Common myeloid progenitor, CD34-positive (primary cell): Measurements from ENCODE around the gene BBS2.

Experiments used
- CTCF ChIA-PET: fragments of 350-600 bp; sonication (Branson Sonifier 250); formaldehyde crosslinking; loops from one replicate; lab custom pipeline; 2021; ENCODE audit warnings: antibody characterized with exemption; lab: Charles Lee
- POLR2A ChIA-PET: fragments of 350-600 bp; sonication (Branson Sonifier 250); formaldehyde crosslinking; loops from one replicate; lab custom pipeline; 2021; ENCODE audit warnings: antibody characterized with exemption; lab: Charles Lee
- DNase-seq, 3 donors: peaks; one replicate each; pipeline versions ENCODE4 v3.0.0 to v3.0.0-alpha.2; 2013
- H3K27ac ChIP-seq, 2 experiments: 1 replicate in 1 of 2; 2 replicates in 1 of 2; pipeline ENCODE4 v1.7.0; 2013; ENCODE audit warnings: inconsistent platforms in 2 of 2, low read length in 2 of 2, mild to moderate bottlenecking in 2 of 2, low read depth in 1 of 2, moderate library complexity in 1 of 2; ENCODE audit not compliant: severe bottlenecking in 2 of 2, insufficient read depth in 1 of 2, poor library complexity in 1 of 2
- H3K27me3 ChIP-seq, 5 experiments: replicated peaks in 2 of 5; 1 replicate in 3 of 5; 2 replicates in 2 of 5; pipeline versions ENCODE4 v1.6.1 to v1.7.0; 2013; ENCODE audit warnings: low read length in 4 of 5, mild to moderate bottlenecking in 2 of 5, moderate library complexity in 2 of 5, inconsistent platforms in 1 of 5; ENCODE audit not compliant: insufficient read depth in 5 of 5, control insufficient read depth in 4 of 5
- H3K36me3 ChIP-seq, 4 experiments: 1 replicate in 2 of 4; 2 replicates in 2 of 4; pipeline versions ENCODE4 v1.6.1 to v1.7.0; 2013; ENCODE audit warnings: low read length in 3 of 4, control low read depth in 1 of 4, mild to moderate bottlenecking in 1 of 4; ENCODE audit not compliant: control insufficient read depth in 4 of 4, insufficient read depth in 4 of 4
- H3K4me1 ChIP-seq, 4 experiments: 1 replicate in 3 of 4; 2 replicates in 1 of 4; pipeline versions ENCODE4 v1.6.1 to v1.7.1; 2013; ENCODE audit warnings: low read length in 3 of 4, mild to moderate bottlenecking in 3 of 4, control low read depth in 1 of 4, inconsistent platforms in 1 of 4, moderate library complexity in 1 of 4; ENCODE audit not compliant: control insufficient read depth in 4 of 4, insufficient read depth in 4 of 4; ENCODE audit errors: control extremely low read depth in 1 of 4
- H3K4me3 ChIP-seq, 7 experiments: 1 replicate in 4 of 7; 2 replicates in 3 of 7; pipeline versions ENCODE4 v1.5.1 to v1.7.0; 2013; ENCODE audit warnings: mild to moderate bottlenecking in 7 of 7, low read length in 6 of 7, moderate library complexity in 6 of 7, inconsistent platforms in 2 of 7, low read depth in 2 of 7, control low read depth in 1 of 7; ENCODE audit not compliant: insufficient read depth in 4 of 7, control insufficient read depth in 1 of 7; ENCODE audit errors: extremely low read depth in 1 of 7
- H3K9me3 ChIP-seq, 5 experiments: 1 replicate in 4 of 5; 2 replicates in 1 of 5; pipeline versions ENCODE4 v1.6.1 to v1.7.1; 2013; ENCODE audit warnings: low read length in 4 of 5, mild to moderate bottlenecking in 2 of 5, inconsistent platforms in 1 of 5, low read depth in 1 of 5, moderate library complexity in 1 of 5; ENCODE audit not compliant: control insufficient read depth in 4 of 5, insufficient read depth in 2 of 5; ENCODE audit errors: control extremely low read depth in 1 of 5
- WGBS: methylation state at CpG from one replicate; pipeline ENCODE4 v1.1.5; 2013; ENCODE audit not compliant: insufficient coverage; 5-methylcytosine and 5-hydroxymethylcytosine counted together

Gene BBS2

DNA sequence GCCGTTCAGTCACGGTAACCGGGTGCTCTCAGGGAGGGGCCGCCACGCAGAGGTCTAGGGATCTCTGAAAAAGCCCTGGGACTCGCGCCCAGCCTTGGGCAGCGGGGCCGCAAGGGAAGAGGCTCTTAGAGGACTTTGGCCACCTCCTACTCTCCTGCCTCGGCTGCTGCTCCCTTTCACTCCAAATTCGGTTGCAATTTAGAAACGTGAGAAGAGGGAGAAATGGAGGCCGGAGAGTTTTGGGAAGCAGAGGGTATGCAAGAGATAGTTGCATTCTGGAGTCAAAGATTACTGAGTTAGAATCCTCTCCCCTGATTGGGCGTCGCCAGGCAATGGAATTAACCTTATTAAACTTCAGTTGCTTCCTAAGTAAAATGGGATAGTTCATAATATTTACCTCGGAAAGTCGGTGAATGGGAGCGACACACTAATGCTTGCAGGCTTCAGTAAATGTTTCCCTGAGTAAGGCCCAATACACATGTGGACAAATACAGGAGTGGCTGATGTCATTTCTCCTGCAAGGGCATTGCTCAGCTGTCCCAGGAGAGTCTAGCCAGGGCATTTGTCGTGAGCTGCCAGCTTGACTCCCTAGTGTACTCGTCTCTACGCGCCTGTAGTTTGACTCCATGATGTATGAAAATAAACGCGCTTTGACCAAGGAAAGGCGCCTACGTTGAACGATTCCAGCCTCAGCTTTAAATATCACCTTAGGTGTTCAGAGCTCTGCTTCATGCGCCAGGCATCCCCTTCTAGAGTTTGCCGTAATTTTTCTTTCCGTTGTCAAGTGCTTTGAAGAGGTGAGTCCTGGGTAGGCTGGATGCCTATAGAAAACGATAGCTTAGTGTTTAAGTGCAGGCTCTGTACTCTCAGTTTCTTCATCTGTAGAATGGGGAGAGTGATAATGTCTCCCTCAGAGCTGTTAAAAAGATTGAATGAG lies 67.8 kb downstream of the BBS2 start:
- Histone ChIP-seq H3K27me3 (no peaks in the 10 kb centered on the region), H3K9me3 (no peaks in the 10 kb centered on the region), H3K4me1 (peaks cover 16 to 31% (median 24%) of the 10 kb centered on the region in 4 experiments), H3K27ac (peak overlapping the region; percentile 62 to 89), H3K4me3 (peak overlapping the region; percentile 83 to 98 (median 97)), H3K36me3 (peaks cover 19 to 36% (median 20%) of the 10 kb centered on the region in 4 experiments)
- ChIA-PET POLR2A (no interaction called here), CTCF (interaction anchor here (1.1 kb wide), 1 partner anchor 25 kb away, joined by 4 read pairs; no protein-coding TSS in a partner anchor)
- 17% methylated on average over 23 of the region's 31 CpGs for WGBS
- peak; percentile 13 to 60 (median 46) for DNase-seq

DNA sequence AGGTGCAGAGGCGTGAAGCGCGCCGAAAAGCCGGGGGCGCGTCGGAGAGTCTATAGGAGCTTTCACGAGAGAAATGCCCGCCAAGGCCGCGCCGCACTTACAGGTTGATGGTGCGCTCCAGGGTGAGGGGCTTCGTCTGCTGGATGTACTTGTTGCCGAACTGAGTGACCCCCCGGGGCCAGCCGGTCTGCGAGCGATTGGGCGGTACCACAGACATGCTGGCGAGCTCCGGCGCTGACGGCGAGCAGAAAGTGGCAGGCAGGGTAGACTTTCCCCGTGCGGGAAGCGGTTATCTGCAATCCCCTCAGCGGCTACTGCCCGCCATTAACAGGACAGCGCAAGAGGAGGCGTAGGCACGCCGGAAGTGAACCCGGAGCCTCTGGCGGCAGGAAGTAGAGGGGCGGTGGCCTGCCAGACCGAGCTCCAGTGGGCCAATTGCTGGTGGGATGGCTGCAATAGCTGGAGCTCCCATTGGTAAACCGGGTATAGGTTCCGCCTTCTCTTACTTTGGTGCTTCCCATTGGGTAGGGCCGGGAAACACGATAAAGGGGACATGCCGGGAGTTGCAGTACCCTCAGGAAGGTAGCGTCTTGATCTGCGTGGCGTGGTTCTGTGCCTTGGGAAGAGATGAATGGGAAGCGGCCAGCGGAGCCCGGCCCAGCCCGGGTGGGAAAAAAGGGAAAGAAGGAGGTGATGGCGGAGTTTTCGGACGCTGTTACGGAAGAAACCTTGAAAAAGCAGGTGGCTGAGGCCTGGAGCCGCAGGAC lies 68.7 kb downstream of the BBS2 start, which contains the start of the genes NUDT21 and OGFOD1:
NUDT21 (minus strand) TSS at position 347 of the 767 bp plus-strand sequence; CDS start at position 217, 130 bp downstream.
OGFOD1 (plus strand) TSS at position 569 of the 767 bp plus-strand sequence; CDS start at position 628, 59 bp downstream.
- peak within 1 kb of the TSS; percentile 83 to 98 (median 97) for H3K4me3 ChIP-seq
- CTCF ChIA-PET: interaction anchor here (0.6 kb wide), 1 partner anchor 11 kb away, joined by 3 read pairs; no protein-coding TSS in a partner anchor
- peaks cover 16 to 31% (median 24%) of the 10 kb centered on the region in 4 experiments for H3K4me1 ChIP-seq
- peak; percentile 97 to 99 (median 98) for DNase-seq
- POLR2A ChIA-PET: no interaction called here
- peak within 1 kb of the TSS; percentile 62 to 89 for H3K27ac ChIP-seq
- H3K27me3 ChIP-seq: no peaks in the 10 kb centered on the region
- no peaks in the 10 kb centered on the region for H3K9me3 ChIP-seq
- H3K36me3 ChIP-seq: peaks cover 13 to 32% (median 17%) of the 10 kb centered on the region in 4 experiments
- under 1% methylated on average over 49 of the region's 56 CpGs for WGBS

DNA sequence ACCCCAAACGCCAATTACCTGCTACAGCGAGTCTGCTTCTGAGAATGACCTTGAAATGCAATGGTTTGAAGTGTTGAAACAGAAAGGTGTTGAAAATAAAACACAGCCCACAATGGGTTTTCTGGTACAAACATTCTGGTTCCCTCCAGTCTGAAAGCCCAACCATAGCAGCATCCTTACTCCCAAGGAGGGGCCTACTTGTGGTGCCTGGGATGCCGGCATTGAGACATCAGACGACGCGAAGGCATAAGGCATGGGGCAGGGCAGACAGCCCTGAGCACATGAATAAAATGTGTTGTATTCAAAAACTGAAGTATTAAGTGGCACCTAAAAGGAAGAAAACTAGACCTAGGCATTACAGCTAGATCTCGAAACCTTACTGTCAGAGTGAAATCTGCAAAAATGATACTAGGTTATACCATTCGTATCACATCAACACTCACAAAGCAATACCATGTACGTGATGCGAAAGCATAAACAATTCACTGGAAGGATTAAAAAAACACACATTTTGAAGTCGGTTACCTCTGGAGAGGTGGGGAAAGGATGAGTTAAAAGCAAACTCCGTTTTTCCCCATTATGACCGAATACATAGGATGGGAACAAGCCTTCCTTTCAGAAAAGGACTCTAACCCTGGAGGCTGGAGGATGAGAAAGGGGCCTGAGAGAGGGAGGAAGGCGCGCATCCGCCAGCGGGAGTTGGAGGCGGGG lies 69.4 kb downstream of the BBS2 start:
- ChIA-PET POLR2A (no interaction called here), CTCF (interaction anchor here (0.6 kb wide), 1 partner anchor 11 kb away, joined by 3 read pairs; no protein-coding TSS in a partner anchor)
- Histone ChIP-seq H3K4me3 (peak overlapping the region; percentile 83 to 98 (median 97)), H3K9me3 (no peaks in the 10 kb centered on the region), H3K4me1 (peaks cover 16 to 31% (median 24%) of the 10 kb centered on the region in 4 experiments), H3K27ac (peak overlapping the region; percentile 41 to 89), H3K36me3 (peaks cover 11 to 30% (median 15%) of the 10 kb centered on the region in 4 experiments), H3K27me3 (no peaks in the 10 kb centered on the region)
- DNase-seq: peak in 1 of 3 donors; percentile 8
- WGBS: 4% methylated on average over 11 of the region's 18 CpGs

DNA sequence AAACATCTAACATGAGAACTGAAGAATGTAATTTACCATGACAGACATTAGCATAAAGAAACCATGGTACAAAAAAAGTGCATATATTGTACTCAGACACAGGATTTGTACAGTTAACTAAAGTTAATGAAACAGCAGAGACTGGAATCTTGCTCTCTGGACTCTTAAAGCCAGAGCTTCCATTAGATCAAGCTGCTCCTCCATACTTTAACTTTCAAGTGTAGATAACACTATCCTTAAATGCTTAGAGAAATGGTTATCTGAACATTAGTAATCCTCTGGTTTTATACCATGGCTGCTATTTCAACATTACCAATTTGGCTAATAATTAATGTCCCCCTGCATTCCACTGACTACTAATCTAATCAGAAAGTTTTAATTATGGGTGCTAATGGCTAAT lies 71.8 kb downstream of the BBS2 start:
- Histone ChIP-seq H3K4me1 (peaks cover 16 to 31% (median 23%) of the 10 kb centered on the region in 4 experiments), H3K36me3 (peaks cover 9 to 27% (median 19%) of the 10 kb centered on the region in 4 experiments), H3K9me3 (no peaks in the 10 kb centered on the region), H3K4me3 (no peak overlapping the region), H3K27me3 (no peaks in the 10 kb centered on the region), H3K27ac (no peak overlapping the region)
- POLR2A ChIA-PET: no interaction called here
- no peak for DNase-seq
- CTCF ChIA-PET: interaction anchor here (1.0 kb wide), 1 partner anchor 9 kb away, joined by 5 read pairs; no protein-coding TSS in a partner anchor

DNA sequence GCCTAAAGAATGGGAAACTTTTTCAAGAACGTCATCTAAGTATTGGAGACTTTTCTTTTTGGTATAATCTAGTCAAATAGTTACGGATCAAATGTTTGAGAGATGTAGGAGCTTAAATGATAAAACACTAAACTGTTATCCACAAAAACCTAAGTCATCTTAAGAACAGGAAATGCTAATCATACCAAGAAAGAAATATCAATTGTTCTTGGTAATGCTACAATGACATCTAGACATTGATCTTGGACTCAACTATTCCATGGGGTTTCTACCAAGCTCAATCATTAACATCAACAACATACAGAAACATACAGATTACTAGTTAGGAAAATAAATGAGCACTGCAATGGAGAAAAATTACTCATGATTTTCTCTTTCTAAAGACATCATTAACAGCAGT lies 72.5 kb downstream of the BBS2 start:
- CTCF ChIA-PET: no interaction called here
- POLR2A ChIA-PET: no interaction called here
- H3K36me3 ChIP-seq: peaks cover 9 to 28% (median 20%) of the 10 kb centered on the region in 4 experiments

DNA sequence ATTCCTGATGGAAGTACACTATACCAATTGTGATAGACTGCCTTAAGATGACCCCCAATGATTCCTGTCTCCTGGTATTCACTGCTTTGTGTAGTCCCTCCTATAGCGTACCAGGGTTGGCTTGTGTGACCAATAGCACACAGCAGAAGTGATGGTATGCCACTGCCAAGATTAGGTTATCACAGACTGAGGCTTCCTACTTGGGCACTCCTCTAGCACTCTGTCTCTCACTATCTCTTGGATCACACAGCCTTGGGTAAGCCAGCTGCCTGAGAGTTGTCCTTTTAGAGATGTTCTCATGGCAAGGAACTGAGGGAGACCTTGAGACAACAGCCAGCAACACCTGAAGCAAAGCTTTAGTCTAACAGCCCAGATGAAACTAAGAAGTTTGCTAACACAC lies 81.8 kb downstream of the BBS2 start:
- H3K27ac ChIP-seq: no peak overlapping the region
- H3K4me1 ChIP-seq: no peaks in the 10 kb centered on the region
- ChIA-PET CTCF (interaction anchor here (1.5 kb wide), 1 partner anchor 25 kb away, joined by 3 read pairs; no protein-coding TSS in a partner anchor), POLR2A (interaction anchor here (0.6 kb wide), 1 partner anchor 11 kb away, joined by 3 read pairs; no protein-coding TSS in a partner anchor)
- no peak overlapping the region for H3K4me3 ChIP-seq
- H3K36me3 ChIP-seq: peaks cover 14 to 65% (median 37%) of the 10 kb centered on the region in 4 experiments
- no peaks in the 10 kb centered on the region for H3K27me3 ChIP-seq
- H3K9me3 ChIP-seq: no peaks in the 10 kb centered on the region
- 91% methylated on average over 1 of the region's 1 CpG for WGBS
- no peak for DNase-seq

More for the DNA sequence above, 72.5 kb downstream of the BBS2 start:
- no peak for DNase-seq
- no peaks in the 10 kb centered on the region for H3K9me3 ChIP-seq
- peaks cover 12 to 27% (median 16%) of the 10 kb centered on the region in 4 experiments for H3K4me1 ChIP-seq
- H3K27ac ChIP-seq: no peak overlapping the region
- H3K4me3 ChIP-seq: no peak overlapping the region
- WGBS: no CpG with 5 or more reads among the region's 2 CpGs
- H3K27me3 ChIP-seq: no peaks in the 10 kb centered on the region
